Astrocyte of the spinal cord (primary cell): ENCODE data around the gene ZCCHC3.
A peak's percentile ranks its signal among the peaks of the same experiment; 100 is the strongest.

ENCODE experiments used
- DNase-seq: peaks from one replicate; pipeline ENCODE4 v3.0.0; 2011; ENCODE audit warnings: low read depth, low spot score
- H3K4me3 ChIP-seq: 2 replicates; pipeline ENCODE4 v1.5.1; 2011; ENCODE audit warnings: low read depth, mild to moderate bottlenecking, low read length, moderate library complexity
- CTCF ChIP-seq: IDR thresholded peaks from 2 replicates; pipeline ENCODE4 v1.5.1; 2012; ENCODE audit warnings: low read depth, mild to moderate bottlenecking, low read length, inconsistent platforms
- in situ Hi-C: cut with HindIII; loops from 2 replicates; pipeline ENCODE4 v1.10.0; 2017; ENCODE audit warnings: low sequenced_read_pairs

The ZCCHC3 gene

GRCh38 chr20:301886-302848 lies 4.8 kb downstream of the ZCCHC3 start:
- H3K4me3 ChIP-seq: no peak overlapping the region
- no peak for DNase-seq
- in situ Hi-C loops: no loop called here
- TF ChIP-seq CTCF: no peak

GRCh38 chr20:305745-306144 lies 8.4 kb downstream of the ZCCHC3 start:
- TF ChIP-seq CTCF: no peak
- no peak overlapping the region for H3K4me3 ChIP-seq
- no peak for DNase-seq
- in situ Hi-C loops: no loop called here

DNA sequence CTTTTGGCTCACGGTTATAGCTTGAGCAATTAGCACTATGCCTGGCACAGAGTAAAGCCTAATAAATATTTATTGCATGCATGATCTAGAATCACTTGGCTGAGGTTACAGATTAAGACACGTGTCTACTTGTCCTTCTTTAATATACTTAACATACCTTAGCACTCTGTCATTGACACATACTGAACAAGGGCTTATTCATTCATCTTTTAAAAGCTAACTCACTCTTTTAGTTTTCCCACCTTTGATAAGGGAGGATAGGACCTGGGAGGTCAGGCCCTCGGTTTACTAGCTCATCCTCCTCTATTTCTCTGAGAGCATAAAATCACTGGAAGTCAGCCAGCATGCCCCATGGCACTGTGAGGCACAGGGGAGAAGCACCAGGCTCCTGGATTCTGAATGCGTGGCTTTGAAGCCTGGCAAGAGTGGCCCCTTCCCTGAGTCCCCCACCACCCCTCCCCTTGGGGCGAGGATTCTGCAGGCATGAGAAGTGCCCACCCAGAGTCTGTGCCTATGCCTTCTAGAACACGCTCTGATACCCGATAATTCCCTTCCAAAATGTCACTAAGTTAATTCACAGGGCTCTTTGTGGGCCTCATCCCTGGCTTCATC lies 11.2 kb downstream of the ZCCHC3 start:
- TF ChIP-seq CTCF: no peak
- H3K4me3 ChIP-seq: no peak overlapping the region
- no peak for DNase-seq
- in situ Hi-C loops: no loop called here

GRCh38 chr20:309306-309840 lies 12.0 kb downstream of the ZCCHC3 start:
- DNase-seq: no peak
- TF ChIP-seq CTCF: no peak
- H3K4me3 ChIP-seq: peak overlapping the region; percentile 47
- in situ Hi-C loops: no loop called here

DNA sequence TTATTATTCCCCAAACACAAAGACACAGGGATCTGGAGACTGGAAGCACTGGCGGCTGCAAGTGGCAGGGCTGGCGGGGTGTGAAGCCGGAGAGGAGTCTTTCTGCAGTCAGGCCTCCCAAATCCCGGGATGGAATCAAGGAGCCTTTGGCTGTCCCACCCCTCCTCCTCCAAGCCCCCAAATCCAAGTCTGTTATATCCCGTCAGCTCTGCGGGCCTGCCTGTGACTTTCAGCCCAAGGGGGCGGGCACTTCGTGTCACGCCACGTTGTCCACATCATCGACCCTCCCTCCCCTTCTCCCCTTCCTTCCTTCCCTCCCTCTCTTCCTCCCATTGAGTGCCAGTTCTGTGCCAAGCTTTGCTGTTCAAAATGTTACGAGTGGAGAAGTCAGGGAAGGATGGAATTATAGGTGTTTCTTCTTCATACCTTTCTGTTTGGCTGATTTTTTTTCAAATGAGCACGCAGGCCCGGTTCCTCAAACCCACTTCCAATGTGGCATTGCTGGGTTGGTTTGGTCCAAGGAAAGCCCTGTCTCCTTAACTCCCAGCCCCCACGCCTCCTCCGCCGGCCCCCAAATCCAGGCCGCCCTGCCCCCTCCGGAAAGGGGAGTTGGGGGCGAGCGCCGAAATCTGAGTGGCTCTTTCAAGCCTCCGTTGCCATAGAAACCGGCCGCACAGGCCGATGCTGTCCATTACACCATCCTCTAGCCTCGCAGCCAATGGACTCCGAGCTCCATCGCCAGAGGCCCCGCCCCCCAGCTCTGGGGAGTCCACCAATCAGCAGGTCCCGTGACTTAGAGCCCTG lies 12.7 kb downstream of the ZCCHC3 start:
- H3K4me3 ChIP-seq: peak overlapping the region; percentile 47
- in situ Hi-C loops: no loop called here
- DNase-seq: peak; percentile 99
- TF ChIP-seq CTCF: no peak

- no peak overlapping the region for H3K4me3 ChIP-seq
- no peak for TF ChIP-seq CTCF
- DNase-seq: no peak
- in situ Hi-C loops: no loop called here
Observed at GRCh38 chr20:310645-311044, 13.3 kb downstream of the ZCCHC3 start.
